Upper lobe of left lung (tissue), 6 donors: ENCODE results near the gene C1GALT1C1. TPM values are rescaled to one million over a fixed set of nuclear protein-coding genes. Genes with fewer than 3 reads are reported as not detected.

Source experiments
- ATAC-seq, 2 donors: fragments of 200-7000 bp; cut with Tn5 transposase; one replicate each; pipeline ENCODE4 v1.9.1; 2022; ENCODE audit warnings: mild to moderate bottlenecking in 2 of 2, moderate library complexity in 2 of 2; ENCODE audit not compliant: low FRiP score in 2 of 2
- DNase-seq, 2 donors: peaks; one replicate each; pipeline ENCODE4 v3.0.0-alpha.2; 2019 to 2020
- H3K27ac ChIP-seq, 4 donors: fragments of 200-600 bp; sonication (generic); one replicate each; pipeline ENCODE4 v1.5.1; 2016 to 2019
- H3K27me3 ChIP-seq, 4 donors: fragments of 200-600 bp; sonication (generic); one replicate each; pipeline ENCODE4 v1.5.1; 2017 to 2019
- H3K36me3 ChIP-seq, 4 donors: fragments of 200-600 bp; sonication (generic); one replicate each; pipeline ENCODE4 v1.5.1; 2016 to 2019
- H3K4me1 ChIP-seq, 4 donors: fragments of 200-600 bp; sonication (generic); one replicate each; pipeline ENCODE4 v1.5.1; 2018 to 2019
- H3K4me3 ChIP-seq, 4 donors: fragments of 200-600 bp; sonication (generic); one replicate each; pipeline ENCODE4 v1.5.1; 2017 to 2019; ENCODE audit warnings: mild to moderate bottlenecking in 2 of 4, moderate library complexity in 1 of 4
- H3K9me3 ChIP-seq, 4 donors: fragments of 200-600 bp; sonication (generic); one replicate each; pipeline ENCODE4 v1.5.1; 2018 to 2019
- EP300 ChIP-seq, 4 donors: sonication (generic); formaldehyde crosslinking; IDR thresholded peaks; one replicate each; pipeline ENCODE4 v1.5.1; 2017; ENCODE audit warnings: antibody characterized with exemption in 4 of 4, control low read depth in 2 of 4
- POLR2A ChIP-seq, 4 donors: fragments of 450-650 bp; IDR thresholded peaks; one replicate each; pipeline ENCODE4 v1.5.1; 2016 to 2017; ENCODE audit warnings: antibody characterized with exemption in 4 of 4, mild to moderate bottlenecking in 2 of 4
- POLR2AphosphoS5 ChIP-seq, 2 donors: sonication (generic); formaldehyde crosslinking; IDR thresholded peaks; one replicate each; pipeline ENCODE4 v1.5.1; 2017; ENCODE audit warnings: antibody characterized with exemption in 2 of 2
- WGBS, 2 donors: methylation state at CpG; one replicate each; pipeline ENCODE4 v1.1.5; 2017 to 2018; 5-methylcytosine and 5-hydroxymethylcytosine counted together
- total RNA-seq, 6 donors: library from RNA; depleted of rRNA in 4 of 6; stranded (reverse); fragments of >200 nt in 4 of 6; gene quantifications; one replicate each; pipeline versions ENCODE4 v1.1.0 to v1.2.1, GENCODE V29; 2016 to 2021
- TF ChIP-seq, protein P1 (sequence below), 6 experiments: fragments of 450-650 bp in 4 of 6; fragments of 200-600 bp in 2 of 6; sonication (generic) in 2 of 6; IDR thresholded peaks; one replicate each; pipeline ENCODE4 v1.5.1; 2016 to 2019; ENCODE audit warnings: antibody characterized with exemption in 6 of 6
- donor health status: DM: no; HTN: no; CAD: no; lungs with moderate emphysema.
- donor health status: DM: no; HTN: yes; CAD: no; lungs with severe emphysema.

Gene C1GALT1C1
- total RNA-seq: 10 to 100 TPM in 5 of 6 donors, 1 to 10 TPM in 1; 4.2 to 39.1 (median 18.0) TPM

DNA sequence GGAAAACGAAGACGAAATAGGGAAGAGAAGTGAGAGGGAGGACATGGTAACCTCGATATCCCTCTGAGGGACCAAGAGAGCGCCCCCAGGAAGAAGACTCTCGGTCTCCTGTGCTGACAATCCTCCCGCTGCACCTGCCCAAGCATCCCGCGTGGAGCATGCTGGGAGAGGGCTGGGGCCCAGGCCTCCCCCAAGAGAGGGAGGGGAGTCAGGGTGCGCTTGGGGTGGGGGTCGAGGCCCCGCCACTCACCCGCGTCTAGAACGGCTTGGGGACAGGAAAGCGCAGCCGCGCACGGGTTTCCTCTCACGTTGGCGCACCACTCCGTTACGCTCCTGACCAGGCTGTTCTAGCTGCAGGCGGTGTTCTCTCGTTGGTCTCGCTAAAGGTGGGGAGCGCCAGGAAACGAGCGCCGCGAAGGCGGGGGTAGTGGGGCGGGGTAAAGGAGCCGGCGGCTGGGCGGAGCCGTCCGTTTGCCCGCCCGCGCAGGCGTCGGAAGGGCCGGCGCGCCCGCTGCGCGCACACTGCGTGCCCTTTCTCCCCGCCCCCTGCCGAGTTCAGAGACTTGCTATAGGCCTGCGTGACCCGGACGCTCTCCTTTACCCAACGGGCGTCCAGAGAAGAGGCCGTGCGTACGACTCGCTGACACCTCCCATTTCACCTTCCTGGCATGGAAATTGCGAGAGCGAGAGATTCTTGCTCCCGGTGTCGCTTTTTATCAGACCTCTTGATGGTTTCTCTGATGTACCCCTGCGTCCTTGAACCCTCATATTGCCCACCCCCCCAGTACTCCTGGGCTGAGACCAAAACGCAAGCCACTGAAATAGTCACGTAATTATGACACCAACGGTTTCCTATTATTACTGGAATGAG lies at the start of gene C1GALT1C1:
C1GALT1C1 (minus strand) TSS at position 388 of the 871 bp plus-strand sequence. CDS start 2,888 bp downstream, outside the sequence.
- H3K27ac ChIP-seq: peak within 1 kb of the TSS; percentile 87 to 92 (median 91)
- TF ChIP-seq, protein P1, sequence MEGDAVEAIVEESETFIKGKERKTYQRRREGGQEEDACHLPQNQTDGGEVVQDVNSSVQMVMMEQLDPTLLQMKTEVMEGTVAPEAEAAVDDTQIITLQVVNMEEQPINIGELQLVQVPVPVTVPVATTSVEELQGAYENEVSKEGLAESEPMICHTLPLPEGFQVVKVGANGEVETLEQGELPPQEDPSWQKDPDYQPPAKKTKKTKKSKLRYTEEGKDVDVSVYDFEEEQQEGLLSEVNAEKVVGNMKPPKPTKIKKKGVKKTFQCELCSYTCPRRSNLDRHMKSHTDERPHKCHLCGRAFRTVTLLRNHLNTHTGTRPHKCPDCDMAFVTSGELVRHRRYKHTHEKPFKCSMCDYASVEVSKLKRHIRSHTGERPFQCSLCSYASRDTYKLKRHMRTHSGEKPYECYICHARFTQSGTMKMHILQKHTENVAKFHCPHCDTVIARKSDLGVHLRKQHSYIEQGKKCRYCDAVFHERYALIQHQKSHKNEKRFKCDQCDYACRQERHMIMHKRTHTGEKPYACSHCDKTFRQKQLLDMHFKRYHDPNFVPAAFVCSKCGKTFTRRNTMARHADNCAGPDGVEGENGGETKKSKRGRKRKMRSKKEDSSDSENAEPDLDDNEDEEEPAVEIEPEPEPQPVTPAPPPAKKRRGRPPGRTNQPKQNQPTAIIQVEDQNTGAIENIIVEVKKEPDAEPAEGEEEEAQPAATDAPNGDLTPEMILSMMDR (IDR thresholded peaks at IDR 0.05): no peak
- TF ChIP-seq EP300 (IDR thresholded peaks at IDR 0.05): no peak
- peak in 2 of 4 donors; percentile 21 to 69 for TF ChIP-seq POLR2A (IDR thresholded peaks at IDR 0.05)
- TF ChIP-seq POLR2AphosphoS5 (IDR thresholded peaks at IDR 0.05): peak; percentile 45 to 75
- H3K9me3 ChIP-seq: no peaks in the 10 kb centered on the region
- 3 to 41% methylated on average over 5 to 68 of the region's 68 CpGs for WGBS, 2 donors
- H3K27me3 ChIP-seq: no peaks in the 10 kb centered on the region
- H3K4me1 ChIP-seq: peaks cover 0 to 6% (median 4%) of the 10 kb centered on the region in 4 donors
- H3K4me3 ChIP-seq: peak within 1 kb of the TSS; percentile 47 to 74 (median 62)
- no peaks in the 10 kb centered on the region for H3K36me3 ChIP-seq
- DNase-seq (peak; percentile 93 to 96), ATAC-seq (peak; percentile 98 to 100)

DNA sequence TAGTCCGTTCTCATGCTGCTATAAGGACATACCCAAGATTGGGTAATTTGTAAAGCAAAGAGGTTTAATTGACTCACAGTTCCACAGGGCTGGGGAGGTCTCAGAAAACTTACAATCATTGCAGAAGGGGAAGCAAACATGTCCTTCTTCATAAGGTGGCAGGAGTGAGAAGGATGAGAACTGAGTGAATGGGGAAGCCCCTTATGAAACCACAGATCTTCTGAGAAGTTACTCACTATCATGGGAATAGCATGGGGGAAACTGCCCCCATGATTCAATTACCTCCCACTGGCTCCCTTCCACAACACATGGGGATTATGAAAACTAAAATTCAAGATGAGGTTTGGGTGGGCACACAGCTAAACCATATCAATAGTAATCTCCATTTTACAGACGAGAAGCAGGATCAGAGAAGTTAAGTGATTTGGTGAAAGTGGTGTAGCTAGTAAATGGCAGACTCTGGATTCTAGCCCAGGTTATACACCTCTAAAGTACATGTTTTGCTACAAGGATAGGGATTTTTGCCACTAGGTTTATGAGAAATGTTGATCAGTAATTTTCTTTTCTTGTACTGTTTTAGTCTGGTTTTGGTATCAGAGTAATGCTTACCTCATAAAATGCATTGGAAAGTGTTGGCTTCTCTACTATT lies 47.3 kb upstream of the C1GALT1C1 start:
- no peak overlapping the region for H3K4me3 ChIP-seq
- ATAC-seq (no peak), DNase-seq (no peak)
- WGBS, 2 donors: 69 to 97% methylated on average over 2 of the region's 2 CpGs
- no peaks in the 10 kb centered on the region for H3K27me3 ChIP-seq
- no peaks in the 10 kb centered on the region for H3K4me1 ChIP-seq
- no peak overlapping the region for H3K27ac ChIP-seq
- TF ChIP-seq POLR2A (IDR thresholded peaks at IDR 0.05) (no peak), EP300 (IDR thresholded peaks at IDR 0.05) (no peak), POLR2AphosphoS5 (IDR thresholded peaks at IDR 0.05) (no peak)
- TF ChIP-seq, protein P1 (IDR thresholded peaks at IDR 0.05): no peak
- H3K36me3 ChIP-seq: no peaks in the 10 kb centered on the region
- no peaks in the 10 kb centered on the region for H3K9me3 ChIP-seq

DNA sequence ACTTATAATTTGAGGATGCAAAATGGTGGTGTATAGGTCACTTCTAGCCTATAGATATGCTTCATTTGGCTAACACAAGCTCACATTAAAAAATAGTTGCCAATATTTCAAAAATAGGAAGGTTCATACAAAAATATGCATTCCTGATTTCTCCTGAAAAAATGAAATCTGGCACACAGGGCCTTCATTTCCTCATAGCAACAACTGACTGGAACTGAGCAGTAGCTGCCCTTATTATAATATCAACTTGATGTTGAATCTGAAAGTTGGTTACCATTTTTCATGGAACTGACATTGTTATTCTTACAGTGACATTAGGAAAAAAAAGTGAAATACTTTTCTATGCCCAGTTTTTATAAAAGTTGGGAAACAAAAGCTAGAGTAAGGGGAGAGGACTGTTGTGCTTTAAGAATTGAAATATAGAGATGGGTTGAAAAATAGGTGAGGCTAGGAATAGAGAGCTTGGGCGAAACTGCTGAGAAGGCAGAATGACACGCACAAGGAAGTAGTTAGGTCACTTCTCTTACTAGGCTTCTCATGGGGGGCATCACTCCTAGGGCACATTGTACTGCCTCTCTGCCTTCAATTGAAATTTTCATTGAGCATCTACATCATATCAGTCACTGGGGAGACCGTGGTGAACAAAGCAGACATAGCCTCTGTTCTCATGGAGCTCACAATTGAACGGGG lies 43.1 kb upstream of the C1GALT1C1 start:
- 81 to 91% methylated on average over 4 of the region's 4 CpGs for WGBS, 2 donors
- H3K27ac ChIP-seq: no peak overlapping the region
- H3K4me3 ChIP-seq: no peak overlapping the region
- TF ChIP-seq EP300 (IDR thresholded peaks at IDR 0.05) (no peak), POLR2AphosphoS5 (IDR thresholded peaks at IDR 0.05) (no peak), POLR2A (IDR thresholded peaks at IDR 0.05) (no peak)
- TF ChIP-seq, protein P1 (IDR thresholded peaks at IDR 0.05): no peak
- ATAC-seq: no peak
- H3K27me3 ChIP-seq: no peaks in the 10 kb centered on the region
- no peaks in the 10 kb centered on the region for H3K9me3 ChIP-seq
- no peaks in the 10 kb centered on the region for H3K4me1 ChIP-seq
- DNase-seq: no peak
- H3K36me3 ChIP-seq: no peaks in the 10 kb centered on the region

DNA sequence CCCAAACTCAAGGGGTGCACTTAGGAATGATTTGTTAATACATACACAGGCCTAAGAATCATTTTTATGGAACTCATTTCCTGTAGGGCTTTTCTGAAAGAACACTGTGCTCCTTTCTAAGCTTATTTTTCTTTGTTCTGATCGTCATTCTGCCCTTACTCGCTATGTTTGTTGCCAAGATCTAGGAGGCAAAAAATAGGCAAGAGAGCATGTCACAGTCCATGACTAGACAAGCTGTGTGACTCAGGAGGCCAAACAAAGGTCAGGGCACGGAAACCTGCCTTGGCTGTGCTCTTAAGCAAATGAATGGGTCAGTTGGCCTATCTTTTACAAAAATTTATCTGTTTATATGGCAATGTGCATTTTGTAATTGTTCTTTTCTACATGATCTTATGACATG lies 42.5 kb upstream of the C1GALT1C1 start:
- H3K36me3 ChIP-seq: no peaks in the 10 kb centered on the region
- H3K27ac ChIP-seq: no peak overlapping the region
- H3K27me3 ChIP-seq: no peaks in the 10 kb centered on the region
- ATAC-seq (peak in 1 of 2 donors; percentile 89), DNase-seq (no peak)
- no peak for TF ChIP-seq POLR2AphosphoS5 (IDR thresholded peaks at IDR 0.05)
- H3K9me3 ChIP-seq: no peaks in the 10 kb centered on the region
- H3K4me1 ChIP-seq: no peaks in the 10 kb centered on the region
- WGBS, 2 donors: 67 to 73% methylated on average over 3 of the region's 3 CpGs
- no peak overlapping the region for H3K4me3 ChIP-seq

DNA sequence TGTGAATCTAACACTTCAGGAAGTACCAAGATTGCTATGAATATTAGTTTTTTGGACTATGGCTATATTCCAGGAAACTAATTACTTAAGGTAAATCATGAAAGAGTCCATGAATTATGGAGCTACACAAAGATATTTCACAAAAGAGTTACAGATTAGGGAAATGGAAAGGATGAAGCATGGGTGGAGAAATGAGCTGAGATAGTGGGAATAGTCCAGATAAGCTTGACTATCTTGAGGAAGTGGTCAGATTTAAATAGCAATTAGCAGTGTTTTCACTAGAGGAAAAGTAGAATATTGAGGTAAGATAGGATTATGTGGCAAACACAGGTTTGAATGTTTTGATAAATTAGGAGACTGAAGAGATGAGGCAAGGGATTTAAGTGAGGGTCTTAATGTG lies 42.1 kb upstream of the C1GALT1C1 start:
- ATAC-seq (no peak), DNase-seq (no peak)
- no peak overlapping the region for H3K4me3 ChIP-seq
- H3K27ac ChIP-seq: no peak overlapping the region
- H3K27me3 ChIP-seq: no peaks in the 10 kb centered on the region
- no peaks in the 10 kb centered on the region for H3K36me3 ChIP-seq
- H3K4me1 ChIP-seq: no peaks in the 10 kb centered on the region
- H3K9me3 ChIP-seq: no peaks in the 10 kb centered on the region
- no peak for TF ChIP-seq EP300 (IDR thresholded peaks at IDR 0.05)
- TF ChIP-seq POLR2A (IDR thresholded peaks at IDR 0.05): no peak
- TF ChIP-seq, protein P1 (IDR thresholded peaks at IDR 0.05): no peak
- TF ChIP-seq POLR2AphosphoS5 (IDR thresholded peaks at IDR 0.05): no peak
